ENCODE data around the gene TAX1BP3. TPM values are rescaled to one million over a fixed set of nuclear protein-coding genes. Genes with fewer than 3 reads are reported as not detected.

Gene TAX1BP3
- total and polyA plus RNA-seq, 2 of the 4 experiments (the other 2 are of a cell fraction) = 146 to 176 TPM

- Histone ChIP-seq H3K56ac (ENCODE audit: extremely low read depth, insufficient read depth, low read length) (no peak overlapping the region), H2AFZ (replicated peaks; ENCODE audit: low read length, poor library complexity) (peak overlapping the region; percentile 1), H3K4me2 (ENCODE audit: low read depth, low read length) (no peak overlapping the region), H4K5ac (ENCODE audit: low read depth, low read length) (no peak overlapping the region), H3K9me1 (ENCODE audit: insufficient read depth, low read length) (peaks cover 21% of the 10 kb centered on the region), H3K79me1 (ENCODE audit: low read depth in 1 of 2, low read length in 2 of 2) (peaks cover 0 to 14% of the 10 kb centered on the region in 2 experiments; a peak in 2 of 4 replicates), H2AK9ac (replicated peaks; ENCODE audit: low read depth, low read length, poor library complexity) (peak overlapping the region; percentile 42), H2BK5ac (ENCODE audit: low read depth, low read length, poor library complexity, severe bottlenecking) (no peak overlapping the region), H3K18ac (ENCODE audit: low read depth, low read length) (no peak overlapping the region), H3K36me3 (ENCODE audit: control insufficient read depth, insufficient read depth, low read length) (peaks cover 13% of the 10 kb centered on the region; the same call in 1 of the 2 replicates), H4K8ac (ENCODE audit: low read depth in 2 of 2, low read length in 2 of 2) (no peak overlapping the region), H2BK120ac (ENCODE audit: low read depth, low read length) (no peak overlapping the region), H3K14ac (replicated peaks; ENCODE audit: low read depth, low read length) (no peak overlapping the region), H3K23ac (ENCODE audit: low read depth, low read length) (no peak overlapping the region), H3K27me3 (ENCODE audit: control insufficient read depth, insufficient read depth, low read length) (no peaks in the 10 kb centered on the region), H3K9ac (ENCODE audit: low read depth, low read length) (no peak overlapping the region), H3K27ac (ENCODE audit: insufficient read depth, low read length) (no peak overlapping the region), H3K4ac (ENCODE audit: low read depth, low read length) (no peak overlapping the region; the same call in 1 of the 2 replicates), H2AK5ac (ENCODE audit: low read depth, low read length) (peak overlapping the region; percentile 24; the same call in 1 of the 2 replicates), H2BK20ac (ENCODE audit: low read depth, low read length) (no peak overlapping the region), H3K9me3 (ENCODE audit: control insufficient read depth, insufficient read depth, low read length) (no peaks in the 10 kb centered on the region), H3K4me1 (ENCODE audit: control insufficient read depth, insufficient read depth, low read length) (peaks cover 8% of the 10 kb centered on the region), H4K20me1 (ENCODE audit: insufficient read depth, low read length) (peaks cover 22% of the 10 kb centered on the region), H4K91ac (ENCODE audit: insufficient read depth, low read depth, low read length) (no peak overlapping the region), H2BK15ac (ENCODE audit: low read depth, low read length) (no peak overlapping the region), H3K4me3 (ENCODE audit: insufficient read depth, low read depth, low read length) (no peak overlapping the region)
- dilution Hi-C loops (cut with HindIII; ENCODE audit: low sequenced_read_pairs, unreplicated experiment) (no loop called here), in situ Hi-C loops (cut with MboI; ENCODE audit: low sequenced_read_pairs) (no loop called here), intact Hi-C loops (cut with micrococcal nuclease) (no loop called here)
- WGBS, 2 experiments (ENCODE audit: extremely low coverage in 2 of 2, insufficient read length in 1 of 2) = 98% methylated on average over 6 of the region's 16 CpGs; no CpG with 5 or more reads in 1 of the 2 experiments
- DNase-seq (no peak), ATAC-seq (ENCODE audit: low read depth) (no peak)
- POLR2A ChIA-PET (ENCODE audit: unreplicated experiment) = no interaction called here
- CTCF ChIA-PET = no interaction called here
- TF ChIP-seq MXI1 (IDR thresholded peaks at IDR 0.05; ENCODE audit: borderline replicate concordance, low read depth, low read length) (no peak), ELK1 (IDR thresholded peaks at IDR 0.05; ENCODE audit: borderline replicate concordance, low read depth, low read length) (no peak), RFX5 (IDR thresholded peaks at IDR 0.05; ENCODE audit: low read depth, low read length) (no peak), FOS (IDR thresholded peaks at IDR 0.05; ENCODE audit: low read depth, low read length) (no peak), RAD21 (IDR thresholded peaks at IDR 0.05; ENCODE audit: low read length) (no peak), CTCF (conservative IDR thresholded peaks at IDR 0.05; ENCODE audit: low read depth, low read length) (no peak), MAFK (IDR thresholded peaks at IDR 0.05; ENCODE audit: low read depth, low read length) (no peak), USF2 (IDR thresholded peaks at IDR 0.05; ENCODE audit: low read depth, low read length) (no peak), BHLHE40 (IDR thresholded peaks at IDR 0.05; ENCODE audit: low read depth, low read length) (no peak), MAZ (IDR thresholded peaks at IDR 0.05; ENCODE audit: borderline replicate concordance, low read depth, low read length) (no peak), RCOR1 (IDR thresholded peaks at IDR 0.05; ENCODE audit: insufficient replicate concordance, low read length) (no peak), CHD1 (IDR thresholded peaks at IDR 0.05; ENCODE audit: low read depth, low read length) (no peak), NFE2L2 (IDR thresholded peaks at IDR 0.05; ENCODE audit: low read depth, low read length) (no peak), CEBPB (IDR thresholded peaks at IDR 0.05; ENCODE audit: low read depth, low read length) (no peak)
- BruUV-seq (replicated peaks) = no TSS peak
Observed at GRCh38 chr17:3656755-3657587, 11.4 kb downstream of the TAX1BP3 start.

All from IMR-90 (cell line).